Hepatocyte (in vitro differentiated cells): ENCODE measurements around the gene MTAP. TPM values are rescaled to one million over a fixed set of nuclear protein-coding genes. Genes with fewer than 3 reads are reported as not detected.
A peak's percentile ranks its signal among the peaks of the same experiment; 100 is the strongest.

ENCODE experiments used
- DNase-seq: peaks from one replicate; pipeline ENCODE4 v3.0.0-alpha.2; 2016; ENCODE audit warnings: low spot score
- H2AFZ ChIP-seq: fragments of 200-600 bp; sonication (generic); 2 replicates; pipeline ENCODE4 v1.6.0; 2016; ENCODE audit warnings: antibody characterized with exemption, mild to moderate bottlenecking
- H3K27ac ChIP-seq: fragments of 200-600 bp; sonication (generic); 2 replicates; pipeline ENCODE4 v1.5.1; 2016; ENCODE audit warnings: mild to moderate bottlenecking
- H3K27me3 ChIP-seq: fragments of 200-600 bp; sonication (generic); 2 replicates; pipeline ENCODE4 v1.6.1; 2016
- H3K36me3 ChIP-seq: fragments of 200-600 bp; sonication (generic); replicated peaks from 2 replicates; pipeline ENCODE4 v1.5.1; 2016; ENCODE audit warnings: low read depth; ENCODE audit not compliant: insufficient read depth
- H3K4me1 ChIP-seq: fragments of 200-600 bp; sonication (generic); 2 replicates; pipeline ENCODE4 v1.5.1; 2016; ENCODE audit warnings: mild to moderate bottlenecking, moderate library complexity; ENCODE audit not compliant: insufficient read depth
- H3K4me2 ChIP-seq: fragments of 200-600 bp; sonication (generic); 2 replicates; pipeline ENCODE4 v1.6.0; 2016
- H3K4me3 ChIP-seq: fragments of 200-600 bp; sonication (generic); 2 replicates; pipeline ENCODE4 v1.5.1; 2016; ENCODE audit warnings: mild to moderate bottlenecking
- H3K79me2 ChIP-seq: fragments of 200-600 bp; sonication (generic); 2 replicates; pipeline ENCODE4 v1.6.0; 2017; ENCODE audit warnings: mild to moderate bottlenecking
- H3K9me2 ChIP-seq: fragments of 200-600 bp; sonication (generic); replicated peaks from 2 replicates; pipeline ENCODE4 v1.6.0; 2017; ENCODE audit warnings: mild to moderate bottlenecking; ENCODE audit not compliant: insufficient read depth
- H3K9me3 ChIP-seq: fragments of 200-600 bp; sonication (generic); 2 replicates; pipeline ENCODE4 v1.5.1; 2016; ENCODE audit warnings: low read depth, mild to moderate bottlenecking
- H4K20me1 ChIP-seq: fragments of 200-600 bp; sonication (generic); 2 replicates; pipeline ENCODE4 v1.6.0; 2016; ENCODE audit warnings: mild to moderate bottlenecking; ENCODE audit not compliant: insufficient read depth, poor library complexity, severe bottlenecking
- CTCF ChIP-seq: fragments of 200-600 bp; sonication (generic); IDR thresholded peaks from 2 replicates; pipeline ENCODE4 v1.5.1; 2016; ENCODE audit warnings: antibody characterized with exemption, mild to moderate bottlenecking; ENCODE audit not compliant: poor library complexity
- EZH2 ChIP-seq: fragments of 200-600 bp; sonication (generic); IDR thresholded peaks from 2 replicates; pipeline ENCODE4 v1.6.1; 2016; ENCODE audit warnings: antibody characterized with exemption, mild to moderate bottlenecking, borderline replicate concordance
- EZH2phosphoT487 ChIP-seq: fragments of 200-600 bp; sonication (generic); IDR thresholded peaks from one replicate; pipeline ENCODE4 v1.6.1; 2018; ENCODE audit warnings: antibody characterized with exemption, mild to moderate bottlenecking, low read depth, moderate library complexity; ENCODE audit not compliant: unreplicated experiment, severe bottlenecking
- WGBS: methylation state at CpG from one replicate; pipeline ENCODE4 v1.1.6; 2016; ENCODE audit warnings: low lambda C conversion rate; ENCODE audit errors: missing lambda C conversion rate; 5-methylcytosine and 5-hydroxymethylcytosine counted together
- polyA plus RNA-seq: library from polyadenylated mRNA; unstranded; fragments of >200 nt; fragmentation: Nextera tagmentation; extraction: Ambion mirVana; gene quantifications from 2 replicates; pipeline ENCODE4 v1.2.1, GENCODE V29; 2016
- total RNA-seq: library from RNA; depleted of rRNA; stranded (reverse); fragments of >200 nt; gene quantifications from 2 replicates; pipeline ENCODE4 v1.2.3, GENCODE V29; 2014

Gene MTAP
- total and polyA plus RNA-seq, 2 experiments from 2014 or later = 21.2 to 38.8 TPM

- peaks cover 60% of the 10 kb centered on the region for H3K79me2 ChIP-seq
- no peaks in the 10 kb centered on the region for H3K9me2 ChIP-seq
- peak overlapping the region; percentile 80 for H3K4me3 ChIP-seq
- H3K9me3 ChIP-seq = no peaks in the 10 kb centered on the region
- TF ChIP-seq EZH2 (no peak), CTCF (no peak), EZH2phosphoT487 (no peak)
- H3K36me3 ChIP-seq = no peaks in the 10 kb centered on the region
- no peak overlapping the region for H3K27ac ChIP-seq
- H3K4me1 ChIP-seq = peaks cover 8% of the 10 kb centered on the region
- peaks cover 10% of the 10 kb centered on the region for H4K20me1 ChIP-seq
- no peak for DNase-seq
- no peak overlapping the region for H2AFZ ChIP-seq
- WGBS = 78% methylated on average over 2 of the region's 2 CpGs
- H3K4me2 ChIP-seq = peak overlapping the region; percentile 95
- H3K27me3 ChIP-seq = no peaks in the 10 kb centered on the region
Measured at GRCh38 chr9:21804331-21804730, 1.9 kb downstream of the MTAP start.

DNA sequence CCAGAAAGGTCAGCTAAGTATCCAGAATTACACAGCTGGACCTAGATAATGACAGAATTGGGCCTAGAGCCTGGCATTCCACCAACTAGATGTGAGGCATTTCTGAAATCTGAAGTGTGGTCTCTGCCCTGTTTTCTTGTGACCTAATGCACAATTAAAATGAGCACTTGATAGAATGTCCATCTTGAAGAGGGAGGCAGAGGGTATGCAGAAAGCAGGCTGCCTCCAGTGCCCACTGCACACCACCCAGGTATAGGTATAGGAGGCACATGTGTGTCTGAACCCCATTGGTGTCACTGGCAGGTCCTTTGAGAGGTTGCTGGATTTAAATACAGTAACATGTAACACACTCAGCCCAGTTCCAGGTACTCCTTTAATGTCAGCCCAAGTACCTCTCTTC is 2.4 kb downstream of the MTAP start:
- peaks cover 10% of the 10 kb centered on the region for H4K20me1 ChIP-seq
- H3K4me2 ChIP-seq = peak overlapping the region; percentile 95
- no peak overlapping the region for H2AFZ ChIP-seq
- H3K9me3 ChIP-seq = no peaks in the 10 kb centered on the region
- H3K36me3 ChIP-seq = no peaks in the 10 kb centered on the region
- H3K4me1 ChIP-seq = peaks cover 8% of the 10 kb centered on the region
- H3K27ac ChIP-seq = no peak overlapping the region
- H3K27me3 ChIP-seq = no peaks in the 10 kb centered on the region
- no peak for DNase-seq
- no peak overlapping the region for H3K4me3 ChIP-seq
- H3K79me2 ChIP-seq = peaks cover 60% of the 10 kb centered on the region
- TF ChIP-seq EZH2 = no peak
- TF ChIP-seq CTCF = no peak
- TF ChIP-seq EZH2phosphoT487 = no peak
- H3K9me2 ChIP-seq = no peaks in the 10 kb centered on the region

- H2AFZ ChIP-seq = no peak overlapping the region
- no peaks in the 10 kb centered on the region for H3K36me3 ChIP-seq
- H3K4me2 ChIP-seq = no peak overlapping the region
- TF ChIP-seq EZH2phosphoT487 = no peak
- TF ChIP-seq EZH2 = no peak
- no peak for TF ChIP-seq CTCF
- WGBS = 98% methylated on average over 4 of the region's 4 CpGs
- no peaks in the 10 kb centered on the region for H3K27me3 ChIP-seq
- no peak for DNase-seq
- no peaks in the 10 kb centered on the region for H3K9me2 ChIP-seq
- peaks cover 10% of the 10 kb centered on the region for H4K20me1 ChIP-seq
- H3K79me2 ChIP-seq = peaks cover 60% of the 10 kb centered on the region
- H3K9me3 ChIP-seq = no peaks in the 10 kb centered on the region
- H3K4me1 ChIP-seq = peaks cover 8% of the 10 kb centered on the region
- no peak overlapping the region for H3K27ac ChIP-seq
- H3K4me3 ChIP-seq = no peak overlapping the region
Measured at GRCh38 chr9:21806644-21807043, 4.2 kb downstream of the MTAP start.

DNA sequence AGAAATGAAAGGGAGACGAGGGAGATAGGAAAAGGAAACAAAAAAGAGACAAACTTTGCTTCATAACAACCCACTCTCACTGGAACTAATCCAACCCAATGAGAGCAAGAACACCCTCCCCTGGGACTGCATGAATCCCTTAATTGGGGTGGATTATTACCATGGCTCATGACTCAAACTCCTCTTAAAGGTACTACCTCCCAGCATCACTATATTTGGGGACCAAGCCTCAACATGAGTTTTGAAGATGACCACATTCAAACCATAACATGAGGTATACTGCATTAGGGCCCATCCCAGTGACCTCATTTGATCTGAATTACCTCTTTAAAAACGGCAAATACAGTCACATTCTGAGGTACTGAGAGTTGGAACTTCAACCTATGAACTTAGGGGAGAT is 8.0 kb downstream of the MTAP start:
- Histone ChIP-seq H3K79me2 (peaks cover 51% of the 10 kb centered on the region), H3K36me3 (no peaks in the 10 kb centered on the region), H3K27ac (no peak overlapping the region), H3K9me3 (no peaks in the 10 kb centered on the region), H3K9me2 (no peaks in the 10 kb centered on the region), H4K20me1 (peaks cover 13% of the 10 kb centered on the region), H2AFZ (no peak overlapping the region), H3K27me3 (no peaks in the 10 kb centered on the region), H3K4me1 (no peaks in the 10 kb centered on the region), H3K4me2 (no peak overlapping the region), H3K4me3 (no peak overlapping the region)
- TF ChIP-seq EZH2phosphoT487 (no peak), CTCF (no peak), EZH2 (no peak)
- DNase-seq = no peak
- WGBS = 81% methylated on average over 2 of the region's 2 CpGs
